ENCODE data around the gene SLC12A4. TPM values are rescaled to one million over a fixed set of nuclear protein-coding genes. Genes with fewer than 3 reads are reported as not detected.
"Not testable (repeated sequence)": the region's sequence is repeated elsewhere in the genome, so short reads cannot be mapped to it uniquely, and the experiment has no call there.

SLC12A4 gene
- 10 to 100 TPM; 27.4 to 29.5 TPM for total RNA-seq

DNA sequence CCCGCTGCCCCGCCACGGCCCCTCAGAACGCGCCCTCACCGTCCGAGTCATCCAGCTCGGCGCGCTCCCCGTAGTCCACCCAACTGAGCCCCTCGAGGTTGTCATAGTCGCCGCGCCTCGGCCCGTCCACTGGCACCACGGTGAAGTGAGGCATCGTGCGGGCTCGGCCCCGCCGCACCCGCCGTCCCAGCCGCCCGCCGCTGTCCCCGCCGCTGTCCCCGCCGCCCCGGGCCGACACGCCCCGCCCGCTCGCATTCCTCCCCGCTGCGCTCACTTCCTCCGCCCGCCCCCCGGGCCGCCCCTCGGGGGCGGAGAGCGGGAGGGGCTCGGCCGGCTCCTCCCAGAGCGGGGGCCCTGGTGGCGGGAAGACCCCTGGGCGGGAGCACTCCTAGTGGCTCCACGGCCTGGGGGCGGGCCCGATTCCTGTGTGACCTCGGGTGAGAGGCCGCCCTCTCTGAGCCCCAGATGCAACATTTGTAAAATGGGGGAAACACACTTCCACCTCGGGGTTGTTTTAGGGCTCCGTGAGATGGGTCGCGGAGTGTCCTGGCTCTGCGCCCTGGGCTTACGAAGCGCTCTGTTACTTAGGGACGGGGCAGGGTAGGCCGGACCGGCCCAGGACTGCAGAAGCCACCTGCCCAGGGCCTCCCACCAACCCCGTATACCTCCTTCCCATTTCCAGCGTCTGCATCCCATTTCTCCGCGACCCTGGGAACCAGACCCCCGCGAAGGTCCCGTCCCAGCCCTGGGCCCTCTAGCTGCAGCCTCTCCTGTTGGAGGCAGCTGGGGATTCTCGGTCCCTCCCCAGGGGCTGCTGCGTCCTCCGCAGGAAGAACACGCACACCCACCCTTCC is at the start of gene SLC12A4:
Gene SLC12A4, minus strand, starts transcription at position 238 of the 854 bp plus-strand sequence. Its CDS starts 84 bp downstream, at position 154.
- Mint-ChIP-seq H3K4me3 (peak within 1 kb of the TSS; percentile 99), H3K27ac (peak within 1 kb of the TSS; percentile 93), H3K9me3 (no peaks in the 10 kb centered on the region), H3K4me1 (peaks cover 16% of the 10 kb centered on the region), H3K27me3 (no peaks in the 10 kb centered on the region), H3K36me3 (peaks cover 2% of the 10 kb centered on the region)
- peak; percentile 98 for DNase-seq

DNA sequence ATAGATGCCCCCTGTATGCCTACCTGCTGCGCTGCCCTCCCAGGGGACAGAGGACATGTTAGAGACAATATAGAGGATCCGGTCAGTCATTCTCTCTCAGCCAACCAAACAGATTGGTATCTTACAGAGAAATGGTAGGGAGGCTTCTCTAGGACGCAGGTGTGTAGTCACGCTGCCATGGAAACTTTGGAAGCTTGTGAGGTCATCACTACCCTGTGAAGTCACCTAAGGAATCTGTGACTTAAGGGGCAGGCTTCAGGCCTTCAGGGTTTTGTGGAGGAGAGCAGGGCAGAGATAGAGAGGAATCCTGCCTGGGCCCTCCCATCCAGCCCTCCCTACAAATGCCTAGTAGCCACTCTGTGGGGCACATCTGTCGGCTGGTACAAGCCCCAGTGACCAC is 47.2 kb upstream of the SLC12A4 start, which contains the start of gene DPEP2NB:
Gene DPEP2NB, minus strand, starts transcription at position 231 of the 400 bp plus-strand sequence. Its CDS starts 141 bp downstream, at position 90.
- no peak for DNase-seq
- no peaks in the 10 kb centered on the region for H3K27me3 Mint-ChIP-seq
- no peaks in the 10 kb centered on the region for H3K9me3 Mint-ChIP-seq
- H3K36me3 Mint-ChIP-seq, result no peaks in the 10 kb centered on the region
- no peak within 1 kb of the TSS for H3K4me3 Mint-ChIP-seq
- H3K27ac Mint-ChIP-seq, result no peak within 1 kb of the TSS
- H3K4me1 Mint-ChIP-seq, result peaks cover 11% of the 10 kb centered on the region

DNA sequence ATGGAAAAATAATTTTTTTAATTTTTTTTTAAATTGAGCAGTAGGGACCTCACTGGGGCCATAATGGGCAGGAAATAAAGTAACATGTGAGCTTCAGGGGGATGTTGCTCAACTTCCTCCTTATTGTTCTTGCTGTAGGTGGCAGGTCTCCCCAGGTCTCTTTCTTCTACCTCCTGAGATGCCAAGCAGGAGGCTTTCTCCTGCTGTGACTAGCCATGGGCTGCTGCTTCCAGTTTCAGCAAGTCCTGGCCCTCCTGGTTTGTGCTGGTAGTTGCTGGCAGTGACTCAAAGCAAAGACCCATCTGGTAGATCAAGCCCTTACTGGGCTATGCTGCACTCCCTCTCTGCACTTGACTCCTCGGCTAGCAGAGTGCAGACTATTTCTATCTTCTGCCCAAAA is 45.0 kb upstream of the SLC12A4 start:
- Mint-ChIP-seq H3K4me3 (no peak overlapping the region), H3K27me3 (no peaks in the 10 kb centered on the region), H3K36me3 (no peaks in the 10 kb centered on the region), H3K4me1 (peaks cover 11% of the 10 kb centered on the region), H3K27ac (peak overlapping the region; percentile 57), H3K9me3 (no peaks in the 10 kb centered on the region)
- DNase-seq, result no peak

DNA sequence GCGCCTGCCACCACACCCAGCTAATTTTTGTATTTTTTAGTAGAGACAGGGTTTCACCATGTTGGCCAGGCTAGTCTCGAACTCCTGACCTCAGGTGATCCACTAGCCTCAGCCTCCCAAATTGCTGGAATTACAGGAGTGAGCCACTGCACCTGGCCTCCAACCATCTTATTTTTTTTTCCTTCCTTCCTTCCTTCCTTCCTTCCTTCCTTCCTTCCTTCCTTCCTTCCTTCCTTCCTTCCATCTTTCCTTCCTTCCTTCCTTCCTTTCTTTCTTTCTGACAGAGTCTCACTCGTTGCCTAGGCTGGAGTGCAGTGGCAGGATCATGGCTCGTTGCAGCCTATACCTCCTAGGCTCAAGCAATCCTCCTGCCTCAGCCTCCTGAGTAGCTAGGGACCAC is 41.4 kb upstream of the SLC12A4 start:
- not testable (repeated sequence) for H3K9me3 Mint-ChIP-seq, H3K27ac Mint-ChIP-seq, H3K4me3 Mint-ChIP-seq, H3K36me3 Mint-ChIP-seq, H3K27me3 Mint-ChIP-seq, DNase-seq
- H3K4me1 Mint-ChIP-seq, result peaks cover 21% of the 10 kb centered on the region

DNA sequence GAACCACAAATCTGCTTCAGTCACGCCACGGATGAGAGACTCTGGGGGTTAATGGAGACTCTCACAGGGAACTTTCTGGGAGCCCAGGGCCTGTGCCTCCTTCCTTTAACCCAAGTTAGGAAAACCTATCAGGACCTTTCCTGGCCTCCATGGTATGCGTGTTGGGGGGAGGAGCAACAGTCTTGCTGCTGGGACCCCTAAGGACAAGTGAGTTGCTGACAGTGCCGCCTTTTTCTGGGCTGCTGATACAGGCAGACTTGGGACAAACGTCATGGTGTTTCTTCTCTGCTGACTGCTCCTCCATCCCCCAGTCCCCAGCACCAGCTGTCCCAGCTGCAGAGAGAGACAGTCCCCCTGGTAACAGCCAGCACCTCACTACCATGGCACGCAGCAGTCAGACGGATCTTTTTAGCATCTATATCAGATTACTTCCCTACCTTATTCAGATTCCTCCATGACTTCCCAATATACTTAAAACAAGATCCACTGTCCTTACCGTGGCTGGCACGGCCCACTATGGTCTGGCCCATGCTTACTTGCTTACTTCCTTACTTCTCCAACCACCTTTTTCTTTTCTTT is 40.8 kb upstream of the SLC12A4 start:
- H3K4me1 Mint-ChIP-seq, result peaks cover 18% of the 10 kb centered on the region
- H3K4me3 Mint-ChIP-seq, result no peak overlapping the region
- no peak for DNase-seq
- H3K27me3 Mint-ChIP-seq, result no peaks in the 10 kb centered on the region
- H3K36me3 Mint-ChIP-seq, result no peaks in the 10 kb centered on the region
- no peak overlapping the region for H3K27ac Mint-ChIP-seq
- H3K9me3 Mint-ChIP-seq, result no peaks in the 10 kb centered on the region

DNA sequence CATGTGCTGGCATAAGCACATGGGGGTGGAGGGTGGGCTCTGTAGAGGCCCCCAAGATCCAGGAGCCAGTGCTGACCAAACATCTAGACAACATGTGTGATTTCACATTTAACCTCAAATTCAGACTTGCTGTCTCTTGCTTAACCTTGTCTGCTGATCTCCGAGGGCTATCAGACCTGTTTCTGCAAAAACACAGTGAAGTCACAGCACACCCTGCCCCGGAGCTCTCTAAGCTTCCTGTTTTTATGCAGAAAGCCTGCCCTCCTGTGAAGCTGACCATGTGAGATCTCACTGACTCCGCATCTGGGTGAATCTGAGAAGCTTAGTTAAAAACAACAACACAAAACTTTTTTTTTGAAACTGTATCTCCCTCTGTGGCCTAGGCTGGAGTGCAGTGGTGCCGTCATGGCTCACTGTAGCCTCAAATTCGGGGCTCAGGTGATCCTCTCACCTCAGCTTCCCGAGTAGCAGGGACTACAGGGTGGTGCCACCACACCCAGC is 37.4 kb upstream of the SLC12A4 start:
- Mint-ChIP-seq H3K9me3 (no peaks in the 10 kb centered on the region), H3K27me3 (no peaks in the 10 kb centered on the region), H3K4me3 (peak overlapping the region; percentile 22), H3K27ac (peak overlapping the region; percentile 81), H3K36me3 (no peaks in the 10 kb centered on the region), H3K4me1 (peaks cover 9% of the 10 kb centered on the region)
- no peak for DNase-seq

DNA sequence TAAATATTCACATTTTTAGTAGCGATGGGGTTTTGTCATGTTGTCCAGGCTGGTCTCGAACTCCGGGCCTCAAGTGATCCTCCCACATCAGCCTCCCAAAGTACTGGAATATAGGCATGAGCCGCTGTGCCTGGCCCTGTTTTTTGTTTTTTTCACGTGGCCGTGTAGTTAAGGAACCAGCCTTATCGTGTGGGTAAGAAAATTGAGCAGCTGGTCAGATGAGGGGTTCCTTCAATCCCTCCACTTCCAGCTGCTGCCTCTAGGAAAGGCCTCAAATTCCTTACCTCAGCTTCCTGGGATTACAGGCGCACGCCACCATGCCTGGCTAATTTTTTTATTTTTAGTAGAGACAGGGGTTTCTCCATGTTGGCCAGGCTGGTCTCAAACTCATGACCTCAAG is 36.8 kb upstream of the SLC12A4 start:
- H3K4me3 Mint-ChIP-seq, result no peak overlapping the region

DNA sequence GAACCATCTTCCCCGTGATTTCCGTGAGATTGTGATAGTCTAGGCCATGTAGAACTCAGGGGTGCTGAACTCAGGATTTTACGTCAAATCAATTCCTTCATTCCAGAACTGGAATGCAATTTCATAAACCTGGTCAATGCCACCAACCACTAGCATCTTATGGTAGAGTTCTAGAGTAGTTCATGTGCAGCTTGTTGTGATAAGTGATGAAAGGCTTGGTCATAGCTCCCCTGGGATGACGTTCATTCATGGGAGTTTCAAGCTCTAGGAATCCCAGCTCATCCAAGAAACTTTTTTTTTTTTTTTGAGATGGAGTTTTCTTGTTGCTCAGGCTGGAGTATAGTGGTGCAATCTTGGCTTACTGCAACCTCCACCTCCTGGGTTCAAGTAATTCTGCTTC is 34.6 kb upstream of the SLC12A4 start:
- H3K9me3 Mint-ChIP-seq, result peaks cover 1% of the 10 kb centered on the region
- no peak overlapping the region for H3K27ac Mint-ChIP-seq
- peaks cover 4% of the 10 kb centered on the region for H3K36me3 Mint-ChIP-seq
- peaks cover 31% of the 10 kb centered on the region for H3K4me1 Mint-ChIP-seq
- DNase-seq, result no peak
- H3K27me3 Mint-ChIP-seq, result no peaks in the 10 kb centered on the region
- no peak overlapping the region for H3K4me3 Mint-ChIP-seq

More for the DNA sequence above, 36.8 kb upstream of the SLC12A4 start:
- no peaks in the 10 kb centered on the region for H3K27me3 Mint-ChIP-seq
- H3K27ac Mint-ChIP-seq, result peak overlapping the region; percentile 81
- DNase-seq, result no peak
- H3K36me3 Mint-ChIP-seq, result no peaks in the 10 kb centered on the region
- no peaks in the 10 kb centered on the region for H3K9me3 Mint-ChIP-seq
- peaks cover 13% of the 10 kb centered on the region for H3K4me1 Mint-ChIP-seq

DNA sequence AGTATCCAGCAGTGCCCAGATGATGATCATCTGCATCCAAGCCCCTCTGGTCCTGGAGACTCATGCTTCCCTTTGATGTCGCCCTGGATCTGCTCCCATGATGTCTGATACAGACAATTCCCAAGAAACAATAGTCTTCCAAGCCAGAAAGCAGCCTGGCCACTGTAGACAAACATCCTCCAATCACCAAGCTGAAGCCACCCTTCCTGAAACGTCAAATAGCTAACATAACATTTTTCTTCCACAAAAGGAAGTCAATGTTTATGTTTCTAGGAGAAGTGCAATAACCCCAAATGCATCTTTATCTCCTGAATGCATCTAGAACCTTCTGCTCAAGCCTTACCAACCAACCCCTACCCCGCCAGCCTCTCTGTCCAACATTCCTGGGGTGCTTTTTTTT is 32.0 kb upstream of the SLC12A4 start:
- Mint-ChIP-seq H3K9me3 (peaks cover 1% of the 10 kb centered on the region), H3K27me3 (no peaks in the 10 kb centered on the region), H3K4me3 (no peak overlapping the region), H3K27ac (peak overlapping the region; percentile 12), H3K4me1 (peaks cover 35% of the 10 kb centered on the region), H3K36me3 (peaks cover 11% of the 10 kb centered on the region)
- no peak for DNase-seq

DNA sequence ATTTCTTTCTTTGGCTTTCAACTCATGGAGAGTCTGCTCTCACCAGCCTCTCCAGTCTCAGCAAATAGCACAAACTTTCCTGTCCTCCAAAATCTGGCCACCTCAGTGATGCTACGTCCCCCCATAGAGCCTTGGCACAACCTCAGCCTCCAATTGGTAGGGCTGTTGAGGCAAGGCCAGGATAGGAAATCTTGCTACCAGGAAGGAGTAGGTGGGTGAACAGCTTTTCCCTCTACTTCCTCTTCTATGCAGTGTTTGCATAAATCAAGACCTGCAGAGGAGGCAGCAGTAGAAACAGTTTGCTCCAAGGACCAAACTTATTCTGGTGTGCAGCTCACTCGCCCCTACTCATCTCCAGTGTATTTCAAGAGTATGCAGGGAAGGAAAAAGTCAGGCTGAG is 31.5 kb upstream of the SLC12A4 start:
- Mint-ChIP-seq H3K9me3 (peaks cover 1% of the 10 kb centered on the region), H3K4me1 (peaks cover 38% of the 10 kb centered on the region), H3K36me3 (peaks cover 12% of the 10 kb centered on the region), H3K27me3 (no peaks in the 10 kb centered on the region), H3K4me3 (peak overlapping the region; percentile 76), H3K27ac (peak overlapping the region; percentile 88)
- no peak for DNase-seq

DNA sequence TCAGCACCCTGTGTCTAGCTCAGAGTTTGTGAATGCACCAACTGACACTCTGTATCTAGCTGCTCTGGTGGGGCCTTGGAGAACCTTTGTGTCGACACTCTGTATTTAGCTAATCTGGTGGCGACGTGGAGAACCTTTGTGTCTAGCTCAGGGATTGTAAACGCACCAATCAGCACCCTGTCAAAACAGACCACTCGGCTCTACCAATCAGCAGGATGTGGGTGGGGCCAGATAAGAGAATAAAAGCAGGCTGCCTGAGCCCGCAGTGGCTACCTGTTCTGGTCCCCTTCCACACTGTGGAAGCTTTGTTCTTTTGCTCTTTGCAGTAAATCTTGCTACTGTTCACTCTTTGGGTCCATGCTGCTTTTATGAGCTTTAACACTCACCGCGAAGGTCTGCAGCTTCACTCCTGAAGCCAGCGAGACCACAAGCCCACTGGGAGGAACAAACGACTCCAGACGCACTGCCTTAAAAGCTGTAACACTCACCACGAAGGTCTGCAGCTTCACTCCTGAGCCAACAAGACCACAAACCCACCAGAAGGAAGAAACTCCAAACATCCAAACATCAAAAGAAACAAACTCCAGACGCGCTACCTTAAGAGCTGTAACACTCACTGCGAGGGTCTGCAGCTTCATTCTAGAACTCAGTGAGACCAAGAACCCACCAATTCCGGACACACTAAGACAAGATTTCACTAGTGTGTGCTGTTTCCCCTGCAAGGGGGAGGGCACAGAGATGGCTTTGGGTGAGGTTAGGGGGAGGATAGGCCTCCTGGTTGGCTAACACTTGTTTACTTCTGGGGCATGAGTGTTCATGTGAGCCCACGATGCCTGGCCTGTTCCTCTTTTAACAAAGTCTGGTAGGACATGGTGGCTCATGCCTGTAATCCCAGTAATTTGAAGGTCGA is 30.6 kb upstream of the SLC12A4 start, which contains the start of gene DPEP2:
Gene DPEP2, minus strand, starts transcription at position 706 of the 910 bp plus-strand sequence. CDS start 6,272 bp downstream, outside the sequence.
- Mint-ChIP-seq H3K4me3 (peak within 1 kb of the TSS; percentile 76), H3K27ac (peak within 1 kb of the TSS; percentile 88), H3K36me3 (peaks cover 12% of the 10 kb centered on the region), H3K4me1 (peaks cover 42% of the 10 kb centered on the region)
- peak; percentile 61 for DNase-seq
- H3K27me3 Mint-ChIP-seq, H3K9me3 Mint-ChIP-seq: not testable (repeated sequence)

DNA sequence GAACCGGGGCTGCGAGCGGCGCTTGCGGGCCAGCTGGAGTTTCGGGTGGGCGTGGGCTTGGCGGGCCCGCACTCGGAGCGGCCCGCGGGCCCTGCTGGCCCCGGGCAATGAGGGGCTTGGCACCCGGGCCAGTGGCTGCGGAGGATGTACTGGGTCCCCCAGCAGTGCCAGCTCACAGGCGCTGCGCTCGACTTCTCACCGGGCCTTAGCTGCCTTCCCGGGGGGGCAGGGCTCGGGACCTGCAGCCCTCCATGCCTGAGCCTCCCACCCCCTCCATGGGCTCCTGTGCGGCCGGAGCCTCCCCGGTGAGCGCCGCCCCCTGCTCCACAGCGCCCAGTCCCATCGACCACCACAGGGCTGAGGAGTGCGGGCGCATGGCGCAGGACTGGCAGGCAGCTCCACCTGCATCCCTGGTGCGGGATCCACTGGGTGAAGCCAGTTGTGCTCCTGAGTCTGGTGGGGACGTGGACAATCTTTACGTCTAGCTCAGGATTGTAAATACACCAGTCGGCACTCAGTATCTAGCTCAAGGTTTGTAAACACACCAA is 29.9 kb upstream of the SLC12A4 start:
- H3K27me3 Mint-ChIP-seq, H3K4me3 Mint-ChIP-seq, H3K9me3 Mint-ChIP-seq, DNase-seq: not testable (repeated sequence)
- H3K36me3 Mint-ChIP-seq, result peaks cover 12% of the 10 kb centered on the region
- peaks cover 48% of the 10 kb centered on the region for H3K4me1 Mint-ChIP-seq
- peak overlapping the region; percentile 88 for H3K27ac Mint-ChIP-seq

DNA sequence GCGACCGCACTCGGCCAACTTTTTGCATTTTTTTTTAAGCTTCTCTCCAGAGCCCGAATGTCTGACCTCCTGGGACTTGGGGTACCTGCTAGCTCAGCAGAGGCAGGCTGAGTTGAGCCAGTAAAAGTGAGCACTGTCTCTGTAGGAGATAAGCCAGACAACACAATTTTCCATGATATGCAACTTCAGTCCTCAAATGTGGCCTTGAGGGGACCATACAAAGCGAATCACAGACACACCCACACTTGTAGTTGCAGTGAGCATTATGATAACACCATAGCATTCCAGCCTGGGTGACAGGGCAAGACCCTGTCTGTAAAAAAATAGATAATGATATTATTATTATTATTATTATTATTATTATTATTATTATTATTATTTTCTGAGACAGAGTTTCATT is 28.2 kb upstream of the SLC12A4 start:
- Mint-ChIP-seq H3K9me3 (peaks cover 1% of the 10 kb centered on the region), H3K27me3 (no peaks in the 10 kb centered on the region), H3K36me3 (peaks cover 12% of the 10 kb centered on the region), H3K4me1 (peaks cover 53% of the 10 kb centered on the region), H3K27ac (peak overlapping the region; percentile 42), H3K4me3 (no peak overlapping the region)
- DNase-seq, result no peak

DNA sequence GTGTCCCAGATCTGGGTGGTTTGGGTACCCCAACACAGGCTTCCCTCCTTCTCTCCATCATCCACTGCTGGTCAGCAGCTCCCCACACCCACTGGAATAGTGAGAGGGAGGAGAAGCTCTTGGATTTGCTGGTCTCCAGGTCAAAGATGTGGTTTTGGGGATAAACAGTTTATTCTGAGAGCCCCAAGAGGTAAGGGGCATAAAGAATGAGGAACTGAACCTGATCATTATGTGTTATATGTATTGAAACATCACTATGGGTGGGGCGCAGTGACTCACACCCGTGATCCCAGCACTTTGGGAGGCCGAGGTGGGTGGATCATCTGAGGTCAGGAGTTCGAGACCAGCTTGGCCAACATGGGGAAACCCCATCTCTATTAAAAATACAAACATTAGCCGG is 27.0 kb upstream of the SLC12A4 start:
- H3K4me1 Mint-ChIP-seq, result peaks cover 52% of the 10 kb centered on the region
- H3K36me3 Mint-ChIP-seq, result peaks cover 12% of the 10 kb centered on the region
- DNase-seq, result peak; percentile 55
- H3K9me3 Mint-ChIP-seq, result peaks cover 1% of the 10 kb centered on the region
- peak overlapping the region; percentile 84 for H3K27ac Mint-ChIP-seq
- H3K27me3 Mint-ChIP-seq, result no peaks in the 10 kb centered on the region
- no peak overlapping the region for H3K4me3 Mint-ChIP-seq
